ENCODE measurements around the gene FHOD3. TPM values are rescaled to one million over a fixed set of nuclear protein-coding genes. Genes with fewer than 3 reads are reported as not detected.

The FHOD3 gene
- total and polyA plus RNA-seq, 4 donors: 6.2 to 42.0 (median 20.4) TPM

GRCh38 chr18:36624451-36625167, 327.1 kb downstream of the FHOD3 start:
- intact Hi-C loops (cut with DNase I): no loop called here
- no peak for ATAC-seq (ENCODE audit: low FRiP score)

DNA sequence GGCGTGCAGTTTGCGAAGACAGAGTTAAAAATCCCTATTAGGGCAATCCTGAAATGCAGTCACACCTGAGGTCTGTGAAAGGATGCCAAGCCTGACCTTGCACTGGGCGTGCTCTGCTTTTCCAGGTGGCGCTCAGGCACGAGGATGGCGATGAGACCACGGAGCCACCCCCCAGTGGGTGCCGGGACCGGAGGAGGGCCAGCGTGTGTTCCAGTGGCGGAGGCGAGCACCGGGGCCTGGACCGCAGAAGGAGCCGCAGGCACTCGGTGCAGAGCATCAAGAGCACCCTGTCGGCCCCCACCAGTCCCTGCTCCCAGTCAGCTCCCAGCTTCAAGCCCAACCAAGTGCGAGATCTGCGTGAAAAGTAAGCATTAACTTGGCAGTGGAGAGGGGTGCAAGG, 327.9 kb downstream of the FHOD3 start:
- H3K4me1 ChIP-seq (ENCODE audit: control insufficient read depth in 1 of 2, insufficient read depth in 2 of 2, low read length in 2 of 2): peaks cover 4 to 9% of the 10 kb centered on the region in 2 donors
- H3K4me3 ChIP-seq (ENCODE audit: low read length in 2 of 2): no peak overlapping the region
- H3K36me3 ChIP-seq (ENCODE audit: control insufficient read depth in 1 of 2, insufficient read depth in 2 of 2, low read length in 1 of 2): no peaks in the 10 kb centered on the region
- ATAC-seq (ENCODE audit: low FRiP score): peak; percentile 37
- H3K27me3 ChIP-seq (ENCODE audit: control insufficient read depth in 1 of 2, insufficient read depth in 2 of 2, low read length in 1 of 2): no peaks in the 10 kb centered on the region
- no peak for DNase-seq
- intact Hi-C loops (cut with DNase I): no loop called here
- H3K27ac ChIP-seq (ENCODE audit: low read depth in 1 of 2, low read length in 2 of 2): no peak overlapping the region
- no peaks in the 10 kb centered on the region for H3K9me3 ChIP-seq (ENCODE audit: control insufficient read depth, low read length)
- WGBS, 2 donors: 95 to 96% methylated on average over 17 to 19 of the region's 19 CpGs

More at GRCh38 chr18:36624451-36625167, 327.1 kb downstream of the FHOD3 start:
- WGBS, 2 donors: 83 to 88% methylated on average over 7 of the region's 7 CpGs
- Histone ChIP-seq H3K36me3 (ENCODE audit: control insufficient read depth in 1 of 2, insufficient read depth in 2 of 2, low read length in 1 of 2) (no peaks in the 10 kb centered on the region), H3K27me3 (ENCODE audit: control insufficient read depth in 1 of 2, insufficient read depth in 2 of 2, low read length in 1 of 2) (no peaks in the 10 kb centered on the region), H3K4me3 (ENCODE audit: low read length in 2 of 2) (no peak overlapping the region), H3K4me1 (ENCODE audit: control insufficient read depth in 1 of 2, insufficient read depth in 2 of 2, low read length in 2 of 2) (peaks cover 3 to 8% of the 10 kb centered on the region in 2 donors), H3K9me3 (ENCODE audit: control insufficient read depth, low read length) (no peaks in the 10 kb centered on the region), H3K27ac (ENCODE audit: low read depth in 1 of 2, low read length in 2 of 2) (no peak overlapping the region)
- DNase-seq: no peak

DNA sequence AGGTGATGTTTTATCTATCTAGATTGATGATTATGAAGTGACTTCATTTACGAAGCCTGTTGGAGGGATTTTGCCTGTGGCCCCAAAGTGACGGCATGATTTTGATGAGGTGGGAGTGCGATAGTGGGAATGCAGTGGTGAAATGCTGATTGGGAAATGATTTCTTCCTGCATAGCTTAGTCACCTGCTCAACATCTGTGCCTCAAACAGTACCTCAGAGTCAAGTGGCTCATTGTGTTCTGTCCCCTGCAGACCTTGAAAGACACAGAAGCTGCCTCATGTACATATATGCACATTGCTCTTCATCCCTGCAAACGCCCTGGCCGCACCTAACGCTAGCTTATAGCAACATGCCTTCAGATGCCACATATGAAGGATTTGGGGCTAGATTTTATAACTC, 330.1 kb downstream of the FHOD3 start:
- H3K27me3 ChIP-seq (ENCODE audit: control insufficient read depth in 1 of 2, insufficient read depth in 2 of 2, low read length in 1 of 2): no peaks in the 10 kb centered on the region
- DNase-seq (no peak), ATAC-seq (ENCODE audit: low FRiP score) (no peak)
- H3K4me1 ChIP-seq (ENCODE audit: control insufficient read depth in 1 of 2, insufficient read depth in 2 of 2, low read length in 2 of 2): peaks cover 4 to 8% of the 10 kb centered on the region in 2 donors
- peak overlapping the region in 1 of 2 donors; percentile 39 for H3K27ac ChIP-seq (ENCODE audit: low read depth in 1 of 2, low read length in 2 of 2)
- H3K36me3 ChIP-seq (ENCODE audit: control insufficient read depth in 1 of 2, insufficient read depth in 2 of 2, low read length in 1 of 2): no peaks in the 10 kb centered on the region
- no peak overlapping the region for H3K4me3 ChIP-seq (ENCODE audit: low read length in 2 of 2)
- no peaks in the 10 kb centered on the region for H3K9me3 ChIP-seq (ENCODE audit: control insufficient read depth, low read length)
- WGBS, 2 donors: 97 to 98% methylated on average over 6 of the region's 6 CpGs
- intact Hi-C loops (cut with DNase I): no loop called here

- intact Hi-C loops (cut with DNase I): no loop called here
- WGBS, 2 donors: 0 to 2% methylated on average over 2 of the region's 2 CpGs
- H3K27ac ChIP-seq (ENCODE audit: low read depth in 1 of 2, low read length in 2 of 2): peak overlapping the region; percentile 37 to 92
- no peak overlapping the region for H3K4me3 ChIP-seq (ENCODE audit: low read length in 2 of 2)
- DNase-seq (no peak), ATAC-seq (ENCODE audit: low FRiP score) (peak; percentile 37)
- no peaks in the 10 kb centered on the region for H3K36me3 ChIP-seq (ENCODE audit: control insufficient read depth in 1 of 2, insufficient read depth in 2 of 2, low read length in 1 of 2)
- H3K4me1 ChIP-seq (ENCODE audit: control insufficient read depth in 1 of 2, insufficient read depth in 2 of 2, low read length in 2 of 2): peaks cover 4% of the 10 kb centered on the region in 2 donors
- no peaks in the 10 kb centered on the region for H3K9me3 ChIP-seq (ENCODE audit: control insufficient read depth, low read length)
- H3K27me3 ChIP-seq (ENCODE audit: control insufficient read depth in 1 of 2, insufficient read depth in 2 of 2, low read length in 1 of 2): no peaks in the 10 kb centered on the region
Measured at GRCh38 chr18:36628435-36629137, 331.1 kb downstream of the FHOD3 start.

DNA sequence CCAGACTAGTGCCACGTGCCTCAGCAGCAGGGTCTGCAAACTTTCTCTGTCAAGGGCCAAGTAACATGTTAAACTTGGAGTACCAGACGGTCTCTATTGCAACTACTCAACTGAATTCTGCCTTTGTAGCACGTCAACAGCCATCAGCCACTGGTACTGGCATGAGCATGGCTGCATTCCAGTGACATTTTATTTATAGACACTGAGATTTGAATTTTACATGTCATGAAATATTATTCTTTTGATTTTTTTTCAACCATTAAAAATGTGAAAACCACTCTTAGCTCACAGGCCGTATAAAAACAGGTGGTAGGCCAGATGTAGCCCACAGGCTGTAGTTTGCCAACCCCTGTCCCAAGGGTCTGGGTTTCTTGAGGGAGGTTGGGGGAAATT, 331.6 kb downstream of the FHOD3 start:
- peak overlapping the region; percentile 91 to 92 for H3K27ac ChIP-seq (ENCODE audit: low read depth in 1 of 2, low read length in 2 of 2)
- H3K36me3 ChIP-seq (ENCODE audit: control insufficient read depth in 1 of 2, insufficient read depth in 2 of 2, low read length in 1 of 2): no peaks in the 10 kb centered on the region
- H3K9me3 ChIP-seq (ENCODE audit: control insufficient read depth, low read length): no peaks in the 10 kb centered on the region
- DNase-seq (no peak), ATAC-seq (ENCODE audit: low FRiP score) (peak; percentile 44)
- no peaks in the 10 kb centered on the region for H3K27me3 ChIP-seq (ENCODE audit: control insufficient read depth in 1 of 2, insufficient read depth in 2 of 2, low read length in 1 of 2)
- H3K4me3 ChIP-seq (ENCODE audit: low read length in 2 of 2): no peak overlapping the region
- WGBS, 2 donors: 4 to 7% methylated on average over 4 of the region's 4 CpGs
- peaks cover 4% of the 10 kb centered on the region in 2 donors for H3K4me1 ChIP-seq (ENCODE audit: control insufficient read depth in 1 of 2, insufficient read depth in 2 of 2, low read length in 2 of 2)
- intact Hi-C loops (cut with DNase I): no loop called here

DNA sequence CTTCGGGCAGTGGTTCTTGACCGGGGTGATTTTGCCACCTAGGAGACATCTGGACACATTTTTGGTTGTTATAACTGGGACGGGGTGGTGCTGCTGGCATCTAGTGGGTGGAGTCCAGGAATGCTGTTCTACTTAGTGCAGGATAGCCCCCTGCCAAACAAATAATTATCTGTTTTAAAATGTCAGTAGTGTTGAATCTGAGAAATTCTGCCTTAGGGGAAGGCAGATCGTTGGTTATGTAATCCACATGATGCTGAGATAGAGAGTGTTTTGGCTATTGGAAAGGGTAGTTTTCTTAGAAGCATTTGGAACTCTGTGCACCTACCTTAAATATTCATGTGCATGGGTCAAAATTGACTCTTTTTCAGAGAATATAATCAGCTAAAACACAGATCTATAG, 332.3 kb downstream of the FHOD3 start:
- H3K27me3 ChIP-seq (ENCODE audit: control insufficient read depth in 1 of 2, insufficient read depth in 2 of 2, low read length in 1 of 2): no peaks in the 10 kb centered on the region
- 75 to 79% methylated on average over 4 of the region's 4 CpGs for WGBS, 2 donors

DNA sequence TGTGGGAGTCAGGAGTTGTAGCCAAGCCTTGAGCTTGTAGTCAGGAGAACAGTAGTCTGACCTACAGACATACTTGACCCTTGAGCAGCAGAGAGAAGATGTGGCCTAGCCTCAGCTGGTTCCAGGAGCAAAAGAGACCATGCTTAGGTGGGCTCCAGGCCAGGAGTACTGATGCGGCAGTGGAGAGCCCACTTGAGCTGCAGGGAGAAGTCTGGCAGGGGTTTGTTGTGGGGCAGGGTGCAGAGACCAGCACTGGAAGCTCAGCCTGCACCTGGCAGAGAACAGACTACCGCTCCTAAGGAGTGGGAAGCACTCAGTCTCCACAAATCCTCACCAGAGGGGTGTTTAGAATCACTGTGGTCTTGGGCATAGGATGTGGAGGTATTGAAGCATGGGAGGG, 333.4 kb downstream of the FHOD3 start:
- Histone ChIP-seq H3K27me3 (ENCODE audit: control insufficient read depth in 1 of 2, insufficient read depth in 2 of 2, low read length in 1 of 2) (no peaks in the 10 kb centered on the region), H3K4me3 (ENCODE audit: low read length in 2 of 2) (no peak overlapping the region), H3K27ac (ENCODE audit: low read depth in 1 of 2, low read length in 2 of 2) (no peak overlapping the region), H3K4me1 (ENCODE audit: control insufficient read depth in 1 of 2, insufficient read depth in 2 of 2, low read length in 2 of 2) (peaks cover 4% of the 10 kb centered on the region in 2 donors), H3K36me3 (ENCODE audit: control insufficient read depth in 1 of 2, insufficient read depth in 2 of 2, low read length in 1 of 2) (no peaks in the 10 kb centered on the region), H3K9me3 (ENCODE audit: control insufficient read depth, low read length) (no peaks in the 10 kb centered on the region)
- no peak for DNase-seq
- WGBS, 2 donors: 62 to 81% methylated on average over 2 of the region's 2 CpGs
- intact Hi-C loops (cut with DNase I): no loop called here
- no peak for ATAC-seq (ENCODE audit: low FRiP score)

More for the DNA sequence above, 332.3 kb downstream of the FHOD3 start:
- Histone ChIP-seq H3K36me3 (ENCODE audit: control insufficient read depth in 1 of 2, insufficient read depth in 2 of 2, low read length in 1 of 2) (no peaks in the 10 kb centered on the region), H3K27ac (ENCODE audit: low read depth in 1 of 2, low read length in 2 of 2) (peak overlapping the region; percentile 85 to 91), H3K9me3 (ENCODE audit: control insufficient read depth, low read length) (no peaks in the 10 kb centered on the region), H3K4me3 (ENCODE audit: low read length in 2 of 2) (no peak overlapping the region), H3K4me1 (ENCODE audit: control insufficient read depth in 1 of 2, insufficient read depth in 2 of 2, low read length in 2 of 2) (peaks cover 4% of the 10 kb centered on the region in 2 donors)
- DNase-seq (no peak), ATAC-seq (ENCODE audit: low FRiP score) (no peak)
- intact Hi-C loops (cut with DNase I): no loop called here

- intact Hi-C loops (cut with DNase I): no loop called here
- Histone ChIP-seq H3K4me3 (ENCODE audit: low read length in 2 of 2) (no peak overlapping the region), H3K36me3 (ENCODE audit: control insufficient read depth in 1 of 2, insufficient read depth in 2 of 2, low read length in 1 of 2) (no peaks in the 10 kb centered on the region), H3K9me3 (ENCODE audit: control insufficient read depth, low read length) (no peaks in the 10 kb centered on the region), H3K27ac (ENCODE audit: low read depth in 1 of 2, low read length in 2 of 2) (no peak overlapping the region), H3K4me1 (ENCODE audit: control insufficient read depth in 1 of 2, insufficient read depth in 2 of 2, low read length in 2 of 2) (peaks cover 3 to 4% of the 10 kb centered on the region in 2 donors), H3K27me3 (ENCODE audit: control insufficient read depth in 1 of 2, insufficient read depth in 2 of 2, low read length in 1 of 2) (no peaks in the 10 kb centered on the region)
- ATAC-seq (ENCODE audit: low FRiP score) (no peak), DNase-seq (no peak)
- 93 to 96% methylated on average over 4 of the region's 4 CpGs for WGBS, 2 donors
Measured at GRCh38 chr18:36633961-36634412, 336.5 kb downstream of the FHOD3 start.
